Measurements from ENCODE around the gene SFXN5.

Gene SFXN5

DNA sequence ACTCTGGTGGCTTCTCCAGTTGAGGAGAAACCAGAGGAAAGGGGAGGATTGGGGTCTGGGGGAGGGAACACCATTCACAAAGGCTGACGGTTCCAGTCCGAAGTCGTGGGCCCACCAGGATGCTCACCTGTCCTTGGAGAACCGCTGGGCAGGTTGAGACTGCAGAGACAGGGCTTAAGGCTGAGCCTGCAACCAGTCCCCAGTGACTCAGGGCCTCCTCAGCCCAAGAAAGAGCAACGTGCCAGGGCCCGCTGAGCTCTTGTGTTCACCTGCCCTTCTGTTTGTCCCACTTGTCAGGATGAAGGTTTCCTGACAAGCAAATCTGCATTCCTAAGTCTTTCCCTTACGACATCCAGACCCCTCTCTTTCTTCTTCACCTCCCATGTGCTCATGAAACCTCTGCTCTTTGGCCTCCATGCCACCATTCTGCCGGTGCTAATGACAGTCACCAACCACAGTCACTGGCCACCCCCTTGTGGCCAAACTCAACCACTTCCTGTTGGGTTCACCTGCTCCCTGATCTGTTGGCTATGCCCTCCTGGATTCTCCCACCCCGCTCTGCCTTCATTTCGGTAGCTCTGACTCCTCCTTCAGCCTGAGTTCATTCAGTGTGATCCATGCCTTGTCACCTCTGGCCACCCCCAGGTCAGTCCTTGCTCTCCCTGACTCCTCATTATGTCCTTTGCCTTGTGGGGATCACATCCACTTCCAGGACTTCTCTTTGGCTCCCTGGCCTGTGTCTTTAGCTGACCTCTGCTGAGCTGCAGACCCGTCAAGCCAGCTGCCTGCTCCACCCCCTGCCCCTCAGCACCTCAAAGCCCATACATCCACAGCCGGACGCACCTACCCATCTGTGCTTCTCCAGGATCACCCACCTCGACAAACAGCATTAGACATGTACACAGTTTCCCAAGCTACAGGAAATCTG, 136.6 kb downstream of the SFXN5 start:
- DNase-seq, result no peak

DNA sequence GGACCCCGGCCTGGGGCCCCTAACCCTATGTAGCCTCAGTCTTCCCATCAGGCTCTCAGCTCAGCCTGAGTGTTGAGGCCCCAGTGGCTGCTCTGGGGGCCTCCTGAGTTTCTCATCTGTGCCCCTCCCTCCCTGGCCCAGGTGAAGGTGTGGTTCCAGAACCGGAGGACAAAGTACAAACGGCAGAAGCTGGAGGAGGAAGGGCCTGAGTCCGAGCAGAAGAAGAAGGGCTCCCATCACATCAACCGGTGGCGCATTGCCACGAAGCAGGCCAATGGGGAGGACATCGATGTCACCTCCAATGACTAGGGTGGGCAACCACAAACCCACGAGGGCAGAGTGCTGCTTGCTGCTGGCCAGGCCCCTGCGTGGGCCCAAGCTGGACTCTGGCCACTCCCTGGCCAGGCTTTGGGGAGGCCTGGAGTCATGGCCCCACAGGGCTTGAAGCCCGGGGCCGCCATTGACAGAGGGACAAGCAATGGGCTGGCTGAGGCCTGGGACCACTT, 137.8 kb downstream of the SFXN5 start:
- DNase-seq, result no peak

DNA sequence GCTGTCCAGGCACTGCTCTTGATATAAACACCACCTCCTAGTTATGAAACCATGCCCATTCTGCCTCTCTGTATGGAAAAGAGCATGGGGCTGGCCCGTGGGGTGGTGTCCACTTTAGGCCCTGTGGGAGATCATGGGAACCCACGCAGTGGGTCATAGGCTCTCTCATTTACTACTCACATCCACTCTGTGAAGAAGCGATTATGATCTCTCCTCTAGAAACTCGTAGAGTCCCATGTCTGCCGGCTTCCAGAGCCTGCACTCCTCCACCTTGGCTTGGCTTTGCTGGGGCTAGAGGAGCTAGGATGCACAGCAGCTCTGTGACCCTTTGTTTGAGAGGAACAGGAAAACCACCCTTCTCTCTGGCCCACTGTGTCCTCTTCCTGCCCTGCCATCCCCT, 138.3 kb downstream of the SFXN5 start:
- no peak for DNase-seq

DNA sequence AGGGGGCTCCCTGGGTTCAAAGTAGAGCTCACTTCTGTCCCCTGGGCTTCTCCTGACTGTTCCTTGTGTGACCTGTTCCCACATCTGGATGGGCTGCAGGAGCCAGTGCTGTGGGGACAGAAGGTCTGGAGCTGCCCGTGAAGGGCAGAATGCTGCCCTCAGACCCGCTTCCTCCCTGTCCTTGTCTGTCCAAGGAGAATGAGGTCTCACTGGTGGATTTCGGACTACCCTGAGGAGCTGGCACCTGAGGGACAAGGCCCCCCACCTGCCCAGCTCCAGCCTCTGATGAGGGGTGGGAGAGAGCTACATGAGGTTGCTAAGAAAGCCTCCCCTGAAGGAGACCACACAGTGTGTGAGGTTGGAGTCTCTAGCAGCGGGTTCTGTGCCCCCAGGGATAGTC, 138.7 kb downstream of the SFXN5 start:
- no peak for DNase-seq

DNA sequence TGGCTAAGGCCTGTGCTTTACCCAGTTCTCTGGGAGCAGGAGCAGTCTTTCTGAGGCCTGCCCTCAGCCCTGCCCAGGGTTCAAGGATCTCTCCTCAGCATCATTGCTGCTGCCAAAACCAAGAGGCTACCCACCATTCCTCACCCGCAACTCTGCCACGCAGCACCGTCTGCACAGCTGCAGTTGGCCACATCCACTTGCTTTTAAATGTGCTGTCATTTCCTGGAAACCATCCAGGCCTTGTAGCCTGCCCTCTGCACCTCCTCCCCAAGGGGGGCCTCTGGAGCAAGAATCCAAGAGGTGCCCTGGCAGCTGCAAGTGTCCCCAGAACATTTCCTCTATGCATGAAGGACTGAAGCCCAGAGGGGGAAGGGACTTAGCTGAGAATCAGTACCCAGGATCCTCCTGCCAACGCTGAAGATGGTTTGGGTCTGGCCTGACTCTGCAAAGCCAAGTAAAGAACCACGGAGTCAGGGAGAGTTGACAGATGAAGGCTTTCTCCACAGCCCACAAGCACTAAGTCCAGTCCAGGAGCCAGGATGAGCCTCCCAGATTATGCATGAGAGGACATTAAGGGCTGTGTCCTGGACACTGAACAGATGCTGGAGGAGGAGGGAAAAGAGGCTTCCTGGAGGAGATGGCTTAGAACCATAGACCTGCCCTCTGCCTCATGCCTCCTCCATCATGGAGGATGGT, 139.3 kb downstream of the SFXN5 start:
- DNase-seq, result no peak

DNA sequence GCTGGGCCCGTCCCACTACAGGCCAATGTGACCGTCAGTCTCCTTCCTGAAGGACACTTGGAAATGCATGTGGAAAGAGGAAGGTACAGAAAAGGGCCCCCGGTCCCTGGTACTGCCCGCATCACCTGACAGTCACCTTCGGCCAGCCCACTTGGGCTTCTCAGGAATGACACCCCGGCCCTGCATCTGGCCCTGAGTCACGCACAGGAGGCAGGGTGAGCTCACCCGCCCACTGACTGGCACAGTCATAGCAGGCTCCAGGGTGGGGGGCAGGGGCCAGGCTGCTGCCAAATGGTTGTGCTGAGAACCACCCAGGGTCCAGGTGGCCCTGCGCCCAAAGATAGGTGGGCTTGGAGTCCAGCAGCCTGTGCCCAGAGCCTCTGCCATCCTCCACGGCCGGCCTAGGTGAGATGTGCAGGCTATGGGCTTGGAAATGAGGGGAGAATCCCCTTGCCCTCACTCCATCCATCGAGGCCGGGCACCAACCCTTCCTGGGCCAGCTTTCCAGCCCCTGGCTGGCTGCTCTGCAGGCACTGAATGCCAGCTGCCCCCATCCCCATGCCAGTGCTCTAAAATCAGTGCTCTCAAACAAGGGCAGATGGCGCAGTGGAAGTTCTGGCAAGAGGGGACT, 140.1 kb downstream of the SFXN5 start:
- DNase-seq, result no peak

DNA sequence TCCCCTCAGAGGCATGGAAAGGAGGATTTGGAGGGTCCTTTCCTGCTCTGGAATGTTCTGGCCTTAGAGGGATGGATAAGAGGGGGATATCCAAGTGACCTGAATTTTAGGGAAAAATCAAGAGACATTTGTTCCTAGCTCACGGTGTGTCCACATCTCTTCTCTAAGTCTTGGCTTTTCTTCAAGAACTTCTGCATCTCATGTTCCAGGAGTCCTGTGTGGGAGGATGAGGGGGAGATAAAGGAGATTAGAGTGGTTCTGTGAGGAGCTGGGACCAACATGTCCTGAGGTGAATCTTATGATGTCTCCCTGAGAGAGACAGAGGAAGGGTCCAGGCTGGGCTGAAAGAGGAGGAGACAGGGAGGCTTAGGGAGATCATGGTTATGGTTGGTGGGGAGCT, 142.5 kb downstream of the SFXN5 start:
- DNase-seq, result no peak

DNA sequence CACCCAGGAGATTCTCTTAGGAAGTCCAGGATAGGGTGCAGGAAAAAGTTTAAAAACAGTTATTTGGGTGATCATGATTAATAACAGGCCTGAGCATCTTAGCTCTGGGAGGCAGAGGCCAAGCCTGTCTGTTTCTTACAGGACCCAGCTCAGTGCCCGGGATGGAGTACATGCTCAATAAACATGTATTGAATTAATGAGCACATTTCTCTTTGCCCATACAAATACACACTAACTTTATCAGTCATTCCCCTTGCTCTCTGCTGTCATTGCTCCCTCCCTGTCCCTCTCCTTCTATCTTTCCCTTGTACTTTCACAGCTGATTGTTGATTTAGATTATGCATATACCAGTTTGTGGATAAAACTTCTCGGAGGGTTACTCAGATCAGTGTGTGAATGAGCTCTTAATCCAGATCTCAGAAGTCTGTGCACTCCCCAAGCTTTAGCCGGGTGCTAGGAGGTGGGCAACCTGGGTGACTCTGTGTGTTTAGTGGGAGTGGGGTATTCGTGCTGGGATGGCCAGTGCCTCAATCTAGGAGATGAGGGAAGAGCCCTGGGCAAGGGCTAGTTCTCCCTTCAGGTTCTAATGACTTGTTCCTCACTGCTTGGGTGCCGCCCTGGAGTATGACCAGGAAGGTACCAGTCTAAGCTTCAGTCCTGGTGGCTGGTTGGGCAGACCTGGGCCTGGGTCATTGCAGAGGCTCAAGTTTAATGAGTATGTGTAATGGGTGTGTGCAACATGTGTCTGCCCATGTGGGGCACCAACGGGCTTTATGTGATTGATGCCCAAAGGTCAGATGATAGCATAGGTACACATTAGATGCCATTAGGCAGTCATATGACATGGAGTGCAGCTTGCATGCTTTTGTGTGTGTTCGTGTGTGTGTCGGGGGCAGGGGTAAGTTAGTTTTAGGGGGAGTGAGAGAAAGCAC, 143.6 kb downstream of the SFXN5 start:
- peak; percentile 37 for DNase-seq

DNA sequence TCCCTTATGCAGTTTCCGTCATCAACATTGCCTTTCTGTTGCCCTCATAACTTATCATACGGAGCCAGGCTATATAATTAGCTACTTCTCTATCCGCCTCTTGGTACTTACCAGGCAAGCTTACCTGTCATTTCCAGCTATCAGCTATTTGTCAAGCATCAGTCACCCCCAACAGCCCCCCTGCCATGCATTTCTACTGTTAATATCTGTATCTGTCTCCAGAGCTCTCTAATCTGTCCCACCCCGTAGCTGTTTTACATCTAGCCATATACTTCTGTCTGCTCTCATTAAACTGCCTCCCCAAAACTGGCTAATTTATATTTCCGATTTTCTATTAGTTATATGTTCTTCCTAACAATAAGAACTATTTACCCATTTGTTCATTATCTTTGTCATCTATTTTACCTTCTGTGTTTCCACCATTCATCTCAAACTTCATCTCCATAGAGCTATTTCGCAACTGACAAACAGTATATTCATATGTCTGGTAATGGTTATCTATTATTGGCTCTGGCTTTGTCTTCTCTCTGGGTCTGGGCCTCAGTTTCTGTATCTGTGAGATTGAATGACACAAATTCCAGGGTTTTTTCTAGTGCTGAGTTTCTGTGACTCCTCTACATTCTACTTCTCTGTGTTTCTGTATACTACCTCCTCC, 144.6 kb downstream of the SFXN5 start:
- DNase-seq, result no peak

DNA sequence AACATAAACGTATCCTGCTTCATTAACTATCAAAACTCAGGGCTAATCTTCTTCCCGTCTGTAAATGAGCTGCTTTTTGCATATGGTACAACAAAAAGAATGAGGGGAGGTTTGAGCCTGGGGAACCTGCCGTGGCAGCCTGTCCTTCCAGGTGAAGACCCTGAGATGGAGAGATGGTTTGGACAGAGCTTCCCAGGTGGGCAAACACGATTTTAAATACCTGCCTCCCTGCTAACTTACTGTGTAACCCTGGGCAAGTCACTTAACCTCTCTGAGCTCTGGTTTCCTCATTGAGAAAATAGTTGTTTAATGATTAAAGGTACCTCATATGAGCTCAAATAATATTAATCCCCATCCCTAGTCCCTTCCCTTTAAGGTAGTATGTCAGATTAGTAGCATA, 145.1 kb downstream of the SFXN5 start:
- peak; percentile 48 for DNase-seq

DNA sequence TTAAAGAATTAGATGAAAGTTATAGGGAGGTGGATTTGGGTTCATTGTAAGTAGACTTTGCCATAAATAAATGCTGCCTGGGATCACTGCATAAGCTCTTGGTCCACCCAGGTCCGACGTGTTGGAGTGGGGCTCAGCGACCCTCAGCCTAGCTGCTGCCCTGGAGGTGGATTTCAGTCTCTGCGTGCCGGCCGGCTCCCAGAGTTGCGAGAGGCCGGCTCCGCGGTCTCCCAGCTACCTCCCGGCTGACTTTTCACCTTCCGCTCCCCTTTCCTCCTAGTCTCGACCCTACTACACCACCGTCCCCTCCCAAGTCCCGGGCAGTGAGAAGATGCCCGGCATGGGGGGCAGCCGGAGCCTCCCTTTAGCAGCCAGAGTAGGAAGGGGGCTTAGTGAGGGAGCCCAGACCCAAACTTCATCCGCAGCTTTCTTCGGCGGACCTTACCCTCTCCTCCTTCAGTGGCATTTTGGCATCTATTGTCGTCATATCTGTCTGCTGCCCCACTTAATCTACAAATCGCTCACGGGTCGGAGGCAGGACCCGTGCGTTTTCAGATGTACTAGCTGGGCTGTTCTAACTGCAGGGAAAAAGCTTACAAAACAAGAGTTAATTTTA, 146.1 kb downstream of the SFXN5 start:
- DNase-seq, result peak; percentile 53

DNA sequence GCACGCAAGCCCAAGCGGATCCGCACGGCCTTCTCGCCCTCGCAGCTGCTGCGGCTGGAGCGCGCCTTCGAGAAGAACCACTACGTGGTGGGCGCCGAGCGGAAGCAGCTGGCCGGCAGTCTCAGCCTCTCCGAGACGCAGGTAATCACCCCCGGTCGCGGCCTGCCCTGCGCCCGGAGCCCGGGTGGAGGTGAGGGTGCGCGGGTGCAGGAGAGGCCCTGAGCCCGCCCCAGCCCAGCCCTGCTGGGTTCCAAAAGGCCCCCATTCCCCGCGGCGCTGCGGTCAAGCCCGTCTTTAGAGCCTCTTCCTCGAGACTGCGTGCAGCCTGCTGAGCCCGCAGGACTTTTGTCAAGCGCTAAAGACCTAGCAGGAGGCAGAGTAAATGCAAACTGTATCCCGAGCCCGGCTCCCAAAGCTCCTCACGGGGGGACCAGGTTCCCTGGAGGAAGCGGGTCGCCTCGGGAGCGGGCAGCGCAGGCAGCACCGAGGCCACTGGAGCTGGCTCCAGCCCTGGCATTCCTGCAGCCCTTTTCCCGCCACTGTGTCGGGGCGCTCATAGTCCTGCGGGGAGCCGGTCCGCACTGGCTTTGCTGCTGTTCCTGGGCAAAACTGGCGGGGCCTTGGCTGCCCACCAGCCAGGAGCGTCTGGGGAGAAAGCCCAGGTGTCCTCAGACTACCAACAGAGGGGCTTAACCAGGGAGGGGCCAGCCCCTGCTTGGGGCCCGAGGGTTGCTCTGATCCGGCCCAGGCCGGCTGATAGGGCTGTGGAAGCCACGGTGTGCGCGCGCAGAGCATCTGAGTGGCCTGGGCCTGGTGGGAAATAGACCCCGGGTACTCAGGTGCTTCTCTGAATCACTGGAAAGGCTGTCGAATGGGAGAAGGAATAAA, 146.9 kb downstream of the SFXN5 start:
- peak; percentile 61 for DNase-seq

DNA sequence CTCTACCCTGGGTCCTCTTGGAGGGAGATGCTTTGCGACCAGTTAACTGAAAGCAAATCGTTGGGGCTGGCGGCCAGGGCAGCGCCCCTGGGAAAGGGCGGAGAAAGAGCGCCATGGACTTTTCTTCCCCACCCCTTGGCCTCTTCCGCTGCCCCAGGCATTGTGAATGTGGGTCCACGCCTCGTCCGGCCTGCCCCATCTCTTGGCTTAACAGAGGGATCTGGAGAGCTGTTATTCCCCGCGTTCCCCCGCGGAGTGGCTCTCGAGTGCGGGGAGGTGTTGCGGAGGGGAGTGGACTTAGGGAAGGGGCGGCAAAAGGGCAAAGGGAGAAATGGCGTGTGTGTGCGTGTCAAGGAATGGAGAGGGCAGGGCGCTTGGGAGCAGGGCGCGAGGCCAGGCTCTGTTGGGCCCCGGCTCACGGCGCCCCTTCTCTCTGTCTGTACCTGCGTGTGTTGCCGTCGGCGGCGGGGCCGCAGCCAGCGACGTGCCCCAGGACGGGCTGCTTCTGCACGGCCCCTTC, 147.6 kb downstream of the SFXN5 start:
- DNase-seq, result no peak

DNA sequence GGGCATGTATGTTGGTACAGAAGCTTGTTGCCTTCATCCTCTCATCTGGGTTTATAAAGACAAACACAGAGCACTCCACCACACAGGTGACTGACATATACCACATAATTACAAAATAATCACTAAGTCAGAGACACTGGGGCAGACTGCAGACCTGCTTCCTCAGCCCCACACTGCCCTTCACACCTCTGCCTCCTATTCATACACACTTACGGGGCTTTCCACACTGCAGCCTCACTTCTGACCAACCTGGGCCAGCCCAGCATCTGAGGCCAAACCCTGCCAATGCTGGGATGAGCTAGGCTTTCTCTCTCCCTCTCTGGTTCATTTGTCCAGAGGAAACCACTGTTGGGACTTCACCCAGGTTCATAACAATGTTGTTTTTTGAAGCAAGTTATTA, 149.7 kb downstream of the SFXN5 start:
- DNase-seq, result peak; percentile 49

DNA sequence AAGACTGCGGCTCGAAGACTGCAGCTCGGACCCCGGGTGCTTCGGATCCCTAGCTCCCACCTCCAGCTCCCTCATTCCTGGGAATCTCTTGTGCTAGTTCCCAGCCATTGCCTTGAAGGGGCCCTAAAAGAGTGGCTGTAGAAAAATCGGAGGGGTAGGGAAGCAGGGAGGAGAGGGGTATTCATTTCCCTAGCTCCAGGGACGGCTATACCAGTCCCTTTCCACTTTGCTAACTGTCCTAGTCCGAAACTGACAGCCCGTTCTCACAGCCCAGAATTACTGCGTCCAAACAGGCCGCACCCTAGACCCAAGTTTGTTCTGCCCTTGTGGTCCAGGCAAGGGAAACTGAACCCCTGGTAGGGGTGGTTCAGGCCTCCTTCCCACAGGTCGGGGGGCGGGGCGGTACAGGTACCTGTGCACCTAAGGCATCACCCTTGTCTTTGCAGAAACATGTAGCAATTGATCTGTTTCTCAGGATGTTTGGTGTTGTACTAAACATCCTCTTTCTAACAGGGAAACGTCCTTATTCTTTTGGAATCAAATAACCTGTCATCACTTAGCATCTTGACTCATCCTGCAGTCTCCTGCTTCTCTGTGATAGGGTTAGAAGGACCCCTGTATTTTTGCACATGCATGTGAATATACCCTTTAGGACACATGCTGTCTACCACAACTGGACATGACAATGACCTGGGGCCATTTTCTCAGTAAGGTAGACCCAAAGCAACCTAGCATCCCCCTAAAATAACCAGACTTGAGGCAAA, 150.2 kb downstream of the SFXN5 start:
- peak; percentile 55 for DNase-seq

DNA sequence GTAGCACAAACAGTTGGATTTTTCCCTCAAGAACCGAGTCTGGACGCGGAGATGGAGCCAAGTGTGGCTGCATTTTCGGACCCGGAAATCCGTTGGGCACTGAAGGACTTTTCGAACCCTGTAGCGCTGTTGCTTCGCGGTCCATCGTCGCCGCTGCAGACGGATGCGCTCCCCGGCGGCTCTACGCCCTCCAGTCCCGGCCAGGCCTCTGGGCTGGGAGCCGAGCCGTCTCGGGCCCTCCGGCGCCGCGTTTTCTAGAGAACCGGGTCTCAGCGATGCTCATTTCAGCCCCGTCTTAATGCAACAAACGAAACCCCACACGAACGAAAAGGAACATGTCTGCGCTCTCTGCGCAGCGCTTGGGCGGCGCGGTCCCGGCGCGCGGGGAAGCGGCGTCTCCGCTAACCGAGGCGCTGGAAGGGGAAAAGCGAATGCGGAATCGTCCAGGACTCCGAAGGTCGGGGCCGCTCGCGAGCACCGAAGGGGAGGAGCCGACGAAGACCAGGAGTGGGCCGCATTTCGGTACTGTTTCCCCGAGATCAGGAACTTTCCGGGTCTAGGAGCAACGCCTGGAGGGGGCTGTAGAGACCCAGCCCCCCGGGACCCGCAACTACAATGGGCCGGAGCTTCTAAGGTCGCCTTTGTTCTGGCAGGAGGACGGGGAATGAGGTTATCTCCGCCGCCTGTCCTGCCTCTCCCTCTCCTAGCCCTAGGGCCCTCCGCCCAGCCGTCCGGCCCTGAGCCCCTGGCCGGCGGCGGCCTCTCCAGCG, 151.0 kb downstream of the SFXN5 start:
- DNase-seq, result peak; percentile 71

DNA sequence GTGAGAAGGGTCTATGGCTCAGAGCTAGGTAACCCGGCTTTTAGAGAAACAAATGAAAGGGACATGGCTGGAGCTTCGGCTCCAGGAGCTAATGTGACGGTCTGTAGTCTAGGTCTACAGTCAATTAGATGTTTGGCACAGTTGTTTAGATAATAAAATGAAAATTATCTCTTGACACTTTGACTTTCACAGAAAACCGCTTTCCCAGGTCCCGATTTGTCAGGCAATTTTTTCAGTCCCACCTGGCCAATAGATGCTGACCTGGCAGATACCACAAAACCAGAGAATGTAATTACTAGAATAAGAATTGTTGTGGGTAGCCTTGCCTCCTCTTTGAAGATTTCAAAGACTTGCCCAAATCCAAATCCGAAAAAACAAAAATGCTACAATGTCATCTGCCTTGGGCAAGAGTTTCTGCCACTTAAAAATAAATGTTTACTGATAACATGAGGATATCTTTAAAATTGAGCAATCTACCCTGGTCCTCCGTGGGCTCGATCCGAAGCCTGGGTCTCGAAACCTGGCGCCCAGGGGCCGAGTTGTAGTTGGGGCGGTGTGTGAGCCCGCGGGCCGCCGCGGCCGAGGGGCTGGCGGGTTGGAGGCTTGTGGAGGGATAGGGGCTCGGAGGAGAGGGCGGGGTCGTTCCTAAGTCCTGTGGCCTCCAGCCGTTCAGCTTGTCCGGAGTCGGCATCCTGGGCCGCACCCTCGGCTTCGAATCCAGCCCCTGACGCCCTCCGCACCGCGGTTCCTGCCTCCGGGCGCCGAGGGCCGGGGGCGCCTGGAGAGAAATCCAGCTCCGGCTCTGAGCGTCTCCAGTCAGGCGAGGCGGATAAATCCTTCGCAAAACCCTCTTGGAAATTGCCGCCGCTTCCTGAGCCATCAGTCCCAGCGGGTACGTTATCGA, 151.8 kb downstream of the SFXN5 start:
- peak; percentile 51 for DNase-seq
